ES-I3 (cell line): ENCODE measurements around the gene TUBA1C.
A peak's percentile ranks its signal among the peaks of the same experiment; 100 is the strongest.
"Not testable (repeated sequence)": the region's sequence is repeated elsewhere in the genome, so short reads cannot be mapped to it uniquely, and the experiment has no call there.

Experiments used
- H3K36me3 ChIP-seq: 2 replicates; pipeline ENCODE4 v1.6.1; 2013; ENCODE audit warnings: mild to moderate bottlenecking, low read length, control low read depth, moderate library complexity; ENCODE audit not compliant: insufficient read depth
- H3K4me1 ChIP-seq: 2 replicates; pipeline ENCODE4 v1.6.1; 2013; ENCODE audit warnings: mild to moderate bottlenecking, control low read depth, low read length; ENCODE audit not compliant: insufficient read depth
- H3K9ac ChIP-seq: 2 replicates; pipeline ENCODE4 v1.6.1; 2013; ENCODE audit warnings: low read depth, mild to moderate bottlenecking, low read length, moderate library complexity
- H3K9me3 ChIP-seq: 2 replicates; pipeline ENCODE4 v1.6.1; 2013; ENCODE audit warnings: mild to moderate bottlenecking, low read length, moderate library complexity; ENCODE audit not compliant: control insufficient read depth, insufficient read depth

The TUBA1C gene

DNA sequence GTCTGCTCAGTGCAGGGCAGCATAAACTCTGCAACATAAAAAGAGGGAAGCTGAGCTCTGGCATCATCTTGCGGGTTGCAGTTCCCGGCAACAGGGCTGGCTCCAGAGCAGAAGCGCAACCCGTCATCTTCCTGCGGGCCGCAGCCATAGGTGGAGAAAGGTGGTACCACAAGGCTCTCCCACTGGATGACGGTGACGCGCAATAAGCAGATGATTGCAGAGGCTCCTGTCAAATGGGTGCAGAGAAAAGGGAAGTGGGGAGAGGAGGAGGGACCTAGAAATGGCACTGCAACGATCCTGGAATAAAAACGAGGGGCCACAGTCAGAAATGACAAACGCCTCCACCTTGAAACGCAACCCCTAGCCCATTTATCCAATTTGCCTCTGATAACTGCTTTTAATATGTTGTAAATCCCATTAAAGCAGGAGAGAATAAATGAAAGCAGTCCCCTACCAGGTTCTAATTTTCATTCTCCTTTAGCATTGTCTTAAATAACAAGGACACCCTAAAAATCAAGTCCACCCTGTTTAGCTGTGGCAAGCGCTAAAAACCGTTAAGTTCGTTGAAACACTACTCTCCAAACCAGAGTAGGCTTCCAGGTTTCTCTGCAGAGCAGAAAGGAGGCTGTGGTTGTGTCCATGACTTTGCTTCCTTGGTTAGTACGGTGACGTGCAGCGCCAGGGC, 30.9 kb upstream of the TUBA1C start:
- Histone ChIP-seq H3K36me3 (no peaks in the 10 kb centered on the region), H3K4me1 (peaks cover 19% of the 10 kb centered on the region), H3K9ac (no peak overlapping the region), H3K9me3 (no peaks in the 10 kb centered on the region)

DNA sequence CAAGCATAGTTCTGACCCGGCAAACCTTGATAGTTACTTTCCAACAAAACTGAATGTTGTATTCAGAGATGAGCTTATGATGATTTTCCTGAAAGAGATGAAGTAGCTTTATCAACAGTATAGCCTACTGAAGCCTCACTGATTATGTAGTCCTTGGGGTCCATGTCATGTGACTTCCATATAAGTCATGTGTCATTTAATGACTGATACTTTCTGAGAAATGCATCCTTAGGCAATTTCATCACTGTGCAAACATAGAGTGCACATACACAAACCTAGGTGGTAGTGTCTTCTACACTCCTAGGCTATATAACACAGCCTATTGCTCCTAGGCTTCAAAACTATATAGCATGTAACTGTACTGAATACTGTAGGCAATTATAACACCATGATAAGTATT, 28.5 kb upstream of the TUBA1C start:
- Histone ChIP-seq H3K4me1 (peaks cover 19% of the 10 kb centered on the region), H3K36me3 (no peaks in the 10 kb centered on the region), H3K9me3 (no peaks in the 10 kb centered on the region)

DNA sequence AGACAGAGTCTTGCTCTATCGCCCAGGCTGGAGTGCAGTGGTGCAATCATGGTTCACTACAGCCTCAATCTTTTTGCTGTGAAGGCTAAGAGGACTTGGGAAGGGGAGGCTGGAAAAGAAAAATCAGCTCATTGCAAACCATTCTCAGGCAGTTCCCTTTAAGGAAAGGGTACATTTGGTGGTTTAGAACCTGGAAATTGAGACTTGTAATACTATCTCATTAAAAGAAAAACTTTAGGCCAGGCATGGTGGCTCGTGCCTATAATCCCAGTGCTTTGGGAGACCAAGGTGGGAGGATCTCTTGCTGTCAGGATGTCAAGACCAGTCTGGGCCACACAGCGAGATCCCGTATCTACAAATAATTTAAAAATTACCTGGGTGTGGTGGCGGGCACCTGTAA, 21.3 kb upstream of the TUBA1C start:
- Histone ChIP-seq H3K9ac (no peak overlapping the region), H3K9me3 (no peaks in the 10 kb centered on the region), H3K36me3 (no peaks in the 10 kb centered on the region), H3K4me1 (no peaks in the 10 kb centered on the region)

More for the DNA sequence above, 28.5 kb upstream of the TUBA1C start:
- H3K9ac ChIP-seq, result no peak overlapping the region

DNA sequence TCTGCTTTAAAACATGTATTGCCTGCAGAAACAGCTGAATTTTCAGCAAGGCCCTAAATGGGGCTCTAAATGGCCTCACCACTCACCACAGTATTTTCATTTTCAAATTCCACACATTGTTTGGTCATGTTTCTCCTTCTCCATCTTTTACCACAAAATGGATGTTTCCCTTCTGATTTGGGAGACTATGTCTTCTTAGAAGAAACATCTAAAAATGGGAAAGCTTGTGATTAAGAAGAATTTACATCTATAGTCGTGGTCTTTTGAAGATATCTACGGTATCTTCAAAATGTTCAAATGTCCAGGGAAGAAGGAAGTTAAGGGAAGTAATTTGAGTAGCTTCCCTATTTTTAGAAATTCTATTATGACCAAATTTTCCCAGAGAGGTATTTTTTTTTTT, 20.7 kb upstream of the TUBA1C start:
- no peaks in the 10 kb centered on the region for H3K4me1 ChIP-seq
- no peak overlapping the region for H3K9ac ChIP-seq
- H3K36me3 ChIP-seq, result no peaks in the 10 kb centered on the region
- H3K9me3 ChIP-seq, result no peaks in the 10 kb centered on the region

DNA sequence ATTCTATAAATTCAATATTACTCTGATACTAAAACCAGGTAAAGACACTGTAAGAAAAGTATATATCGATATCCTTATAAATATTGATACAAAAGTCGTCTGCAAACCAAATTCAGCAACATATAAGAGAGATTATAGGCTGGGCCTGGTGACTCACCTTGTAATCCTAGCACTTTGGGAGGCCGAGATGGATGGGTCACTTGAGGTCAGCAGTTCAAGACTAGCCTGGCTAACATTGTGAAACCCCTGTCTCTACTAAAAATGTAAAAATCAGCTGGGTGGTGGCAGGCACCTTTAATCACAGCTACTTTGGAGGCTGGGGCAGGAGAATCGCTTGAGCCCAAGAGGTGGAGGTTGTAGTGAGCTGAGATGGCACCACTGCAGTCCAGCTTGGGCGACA, 13.5 kb upstream of the TUBA1C start:
- no peaks in the 10 kb centered on the region for H3K4me1 ChIP-seq
- H3K36me3 ChIP-seq, result no peaks in the 10 kb centered on the region
- no peak overlapping the region for H3K9ac ChIP-seq
- no peaks in the 10 kb centered on the region for H3K9me3 ChIP-seq

GRCh38 chr12:49253033-49253623, 11.8 kb upstream of the TUBA1C start:
- H3K9me3 ChIP-seq, result no peaks in the 10 kb centered on the region
- no peak overlapping the region for H3K9ac ChIP-seq
- H3K4me1 ChIP-seq, result no peaks in the 10 kb centered on the region
- no peaks in the 10 kb centered on the region for H3K36me3 ChIP-seq

- not testable (repeated sequence) for H3K9me3 ChIP-seq, H3K9ac ChIP-seq, H3K4me1 ChIP-seq, H3K36me3 ChIP-seq
Observed at GRCh38 chr12:49255456-49255855, 9.4 kb upstream of the TUBA1C start.

DNA sequence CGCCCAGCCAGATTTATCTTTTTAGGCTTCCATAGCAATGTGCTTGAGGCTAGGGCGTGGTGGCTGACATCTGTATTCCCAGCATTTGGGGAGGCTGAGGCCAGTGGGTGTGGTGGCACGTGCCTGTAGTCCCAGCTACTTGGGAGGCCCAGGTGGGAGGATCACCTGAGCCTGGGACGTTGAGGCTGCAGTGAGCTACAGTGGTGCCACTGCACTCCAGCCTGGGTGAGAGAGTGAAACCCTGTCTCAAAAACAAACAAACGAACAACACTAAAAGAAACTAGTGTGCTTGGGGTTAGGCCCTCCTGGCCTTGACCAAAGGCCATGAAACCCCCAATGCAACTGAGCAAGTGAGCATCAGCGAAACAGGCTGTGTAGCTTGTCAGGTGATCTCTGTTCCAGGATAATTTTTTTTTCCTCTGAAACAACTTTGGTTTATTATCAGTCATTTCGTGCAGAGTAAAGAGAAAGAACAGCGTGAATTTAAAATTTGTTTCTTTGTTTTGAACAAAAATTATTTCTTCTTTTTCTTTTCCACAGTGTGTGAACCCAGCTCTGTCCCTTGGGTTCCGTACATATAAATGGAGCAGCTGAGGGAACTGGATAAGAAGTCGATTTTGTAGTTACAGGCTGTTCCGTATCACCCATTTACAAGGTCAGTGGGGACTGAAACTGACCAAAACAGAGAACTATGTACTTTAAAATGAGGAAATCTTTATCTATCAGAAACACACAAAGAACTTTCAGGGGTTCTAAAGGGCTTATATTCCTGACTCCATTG, 8.8 kb upstream of the TUBA1C start:
- H3K9ac ChIP-seq, result no peak overlapping the region
- peaks cover 5% of the 10 kb centered on the region for H3K4me1 ChIP-seq
- no peaks in the 10 kb centered on the region for H3K9me3 ChIP-seq
- no peaks in the 10 kb centered on the region for H3K36me3 ChIP-seq

- H3K9ac ChIP-seq, result not testable (repeated sequence)
Observed at GRCh38 chr12:49257508-49258184, 7.2 kb upstream of the TUBA1C start.

DNA sequence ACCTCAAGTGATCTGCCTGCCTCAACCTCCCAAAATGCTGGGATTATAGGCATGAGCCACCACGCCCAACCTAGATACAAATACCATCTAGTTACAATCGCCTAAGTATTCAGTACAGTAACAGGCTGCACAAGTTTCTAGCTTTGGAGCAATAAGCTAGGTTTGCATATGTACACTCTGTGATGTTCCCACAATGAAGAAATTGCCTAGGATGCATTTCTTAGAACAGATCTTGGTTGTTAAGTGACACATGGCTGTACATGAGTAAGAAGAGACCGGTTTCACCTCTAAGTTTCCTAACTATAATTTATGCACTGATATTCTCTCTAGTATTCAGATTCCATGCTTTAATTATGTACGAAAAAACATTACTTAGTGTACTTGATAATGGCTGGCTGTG, 5.4 kb upstream of the TUBA1C start:
- peaks cover 5% of the 10 kb centered on the region for H3K4me1 ChIP-seq
- H3K36me3 ChIP-seq, result no peaks in the 10 kb centered on the region
- H3K9me3 ChIP-seq, result no peaks in the 10 kb centered on the region
- no peak overlapping the region for H3K9ac ChIP-seq

More at GRCh38 chr12:49257508-49258184, 7.2 kb upstream of the TUBA1C start:
- H3K36me3 ChIP-seq, H3K4me1 ChIP-seq, H3K9me3 ChIP-seq: not testable (repeated sequence)

- H3K36me3 ChIP-seq, result no peaks in the 10 kb centered on the region
- no peak overlapping the region for H3K9ac ChIP-seq
- H3K4me1 ChIP-seq, result peaks cover 5% of the 10 kb centered on the region
- no peaks in the 10 kb centered on the region for H3K9me3 ChIP-seq
Observed at GRCh38 chr12:49260166-49260565, 4.7 kb upstream of the TUBA1C start.

DNA sequence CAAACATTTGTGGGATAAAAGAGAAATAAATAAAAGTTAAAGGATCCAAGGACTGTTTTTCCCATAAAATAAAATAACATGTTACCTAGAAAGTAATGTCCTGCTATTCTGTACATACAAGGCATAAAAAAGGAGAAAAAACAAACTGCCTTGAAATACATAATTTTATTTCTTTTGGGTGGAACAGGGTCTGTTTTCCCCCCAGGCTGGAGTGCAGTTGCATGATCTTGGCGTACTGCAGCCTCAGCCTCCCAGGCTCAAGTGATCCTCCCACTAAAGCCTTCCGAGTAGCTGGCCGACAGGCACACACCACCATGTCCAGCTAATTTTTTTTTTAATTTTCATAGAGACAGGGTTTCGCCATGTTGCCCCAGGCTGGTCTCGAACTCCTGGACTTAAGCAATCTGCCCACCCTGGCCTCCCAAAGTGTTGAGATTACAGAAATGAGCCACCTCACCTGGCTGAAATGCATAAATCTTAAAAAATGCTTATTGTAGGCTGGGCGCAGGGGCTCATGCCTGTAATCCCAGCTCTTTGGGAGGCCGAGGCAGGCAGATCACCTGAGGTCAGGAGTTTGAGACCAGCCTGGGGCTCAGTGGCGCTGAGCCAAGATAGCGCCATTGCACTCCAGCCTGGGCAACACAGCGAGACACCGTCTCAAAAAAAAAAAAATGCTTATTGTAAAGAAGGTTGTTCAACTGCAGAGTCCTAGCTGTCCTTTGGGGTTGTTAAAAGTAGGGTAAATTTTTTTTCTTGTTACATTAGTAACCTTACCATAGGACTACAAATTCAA, 4.1 kb upstream of the TUBA1C start:
- H3K9ac ChIP-seq, result no peak overlapping the region

DNA sequence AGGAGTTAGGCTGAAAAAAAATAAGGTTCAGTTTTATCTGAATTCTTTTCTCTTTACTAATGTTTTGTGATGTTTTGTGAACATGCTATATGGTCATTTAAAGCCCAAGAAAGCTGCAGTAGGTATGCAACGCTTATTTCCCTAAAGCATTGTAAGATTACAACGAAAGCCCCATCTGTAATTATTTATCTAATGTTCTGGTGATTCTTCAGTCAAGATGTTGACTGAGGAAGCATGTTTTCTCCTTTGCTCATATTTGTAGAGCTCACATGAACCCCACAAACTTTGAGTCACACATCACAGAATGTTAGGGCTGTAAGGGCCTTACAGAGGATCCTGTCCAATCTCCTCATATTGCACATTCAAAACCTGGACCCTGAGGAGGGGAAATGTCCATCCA, 3.2 kb upstream of the TUBA1C start:
- Histone ChIP-seq H3K36me3 (no peaks in the 10 kb centered on the region; the same call in 1 of the 2 replicates), H3K9ac (no peak overlapping the region), H3K4me1 (peaks cover 5% of the 10 kb centered on the region), H3K9me3 (no peaks in the 10 kb centered on the region)

More for the DNA sequence above, 4.1 kb upstream of the TUBA1C start:
- Histone ChIP-seq H3K4me1 (peaks cover 5% of the 10 kb centered on the region), H3K36me3 (no peaks in the 10 kb centered on the region), H3K9me3 (no peaks in the 10 kb centered on the region)

DNA sequence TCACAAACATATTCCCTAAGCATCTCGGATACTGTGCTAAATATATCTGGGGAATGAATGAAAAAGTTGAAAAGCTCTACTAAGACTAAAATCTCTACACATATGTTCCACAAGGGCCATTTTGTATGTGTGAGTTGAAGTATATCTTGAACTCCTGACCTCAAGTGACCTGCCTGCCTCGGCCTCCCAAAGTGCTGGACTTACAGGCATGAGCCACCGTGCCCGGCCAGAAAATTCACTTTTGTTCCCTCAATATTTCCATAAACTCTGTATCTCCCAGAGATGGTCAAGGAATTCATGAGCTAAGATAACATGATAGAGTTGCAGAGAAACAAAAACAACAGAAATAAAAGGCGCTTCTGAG, 1.5 kb upstream of the TUBA1C start:
- no peaks in the 10 kb centered on the region for H3K9me3 ChIP-seq
- peak overlapping the region; percentile 92; the same call in 1 of the 2 replicates for H3K9ac ChIP-seq
- H3K4me1 ChIP-seq, result peaks cover 11% of the 10 kb centered on the region
- no peaks in the 10 kb centered on the region; the same call in none of the 2 replicates for H3K36me3 ChIP-seq
